DOHH2 (cell line): ENCODE data around the gene SDHD.

Source experiments
- CTCF ChIP-seq: fragments of 200-600 bp; sonication (generic); IDR thresholded peaks from one replicate; pipeline ENCODE4 v1.5.1; 2014; ENCODE audit warnings: antibody characterized with exemption, mild to moderate bottlenecking, low read depth, low read length; ENCODE audit not compliant: poor library complexity, severe bottlenecking
- EZH2phosphoT487 ChIP-seq: fragments of 200-600 bp; sonication (generic); IDR thresholded peaks from 2 replicates; pipeline ENCODE4 v1.6.1; 2017; ENCODE audit warnings: borderline replicate concordance, mild to moderate bottlenecking, antibody characterized with exemption, low read length, moderate library complexity, mixed read lengths

DNA sequence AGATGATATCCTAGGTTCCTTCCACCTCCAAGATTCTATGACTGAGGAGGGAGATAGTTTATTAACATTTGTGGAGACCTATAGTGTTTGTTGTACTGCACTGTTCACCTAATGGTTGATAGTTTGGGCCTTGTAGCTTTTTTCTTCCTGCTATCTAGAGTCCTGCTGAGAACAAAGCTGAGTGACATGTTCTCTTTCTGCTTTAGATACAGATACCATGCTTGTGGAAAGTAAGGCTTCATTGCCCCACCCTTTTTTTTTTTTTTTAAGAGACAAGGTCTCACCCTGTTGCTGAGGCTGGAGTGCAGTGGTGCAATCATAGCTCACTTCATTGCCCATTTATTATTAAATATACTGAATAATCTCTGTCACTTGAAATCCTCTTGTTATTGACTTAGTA is 49.1 kb upstream of the SDHD start:
- TF ChIP-seq CTCF: no peak
- no peak for TF ChIP-seq EZH2phosphoT487
